ENCODE data around the gene SNTG2.

Gene SNTG2

GRCh38 chr2:953975-954686 lies 3.5 kb downstream of the SNTG2 start:
- DNase-seq, result no peak

GRCh38 chr2:954687-955000 lies 4.0 kb downstream of the SNTG2 start:
- no peak for DNase-seq

GRCh38 chr2:955829-956731 lies 5.4 kb downstream of the SNTG2 start:
- DNase-seq, result no peak

GRCh38 chr2:959457-959856 lies 8.8 kb downstream of the SNTG2 start:
- DNase-seq, result no peak

GRCh38 chr2:960061-960736 lies 9.6 kb downstream of the SNTG2 start:
- no peak for DNase-seq

- no peak for DNase-seq
Measured at GRCh38 chr2:961786-962185, 11.1 kb downstream of the SNTG2 start.

GRCh38 chr2:963876-964275 lies 13.2 kb downstream of the SNTG2 start:
- DNase-seq, result no peak

GRCh38 chr2:964562-964961 lies 13.9 kb downstream of the SNTG2 start:
- no peak for DNase-seq

GRCh38 chr2:965640-966147 lies 15.0 kb downstream of the SNTG2 start:
- no peak for DNase-seq

GRCh38 chr2:973129-973528 lies 22.5 kb downstream of the SNTG2 start:
- no peak for DNase-seq

GRCh38 chr2:974054-974453 lies 23.4 kb downstream of the SNTG2 start:
- no peak for DNase-seq

- no peak for DNase-seq
Measured at GRCh38 chr2:974502-974901, 23.9 kb downstream of the SNTG2 start.

- no peak for DNase-seq
Measured at GRCh38 chr2:975095-975494, 24.4 kb downstream of the SNTG2 start.

- DNase-seq, result no peak
Measured at GRCh38 chr2:979069-979928, 28.6 kb downstream of the SNTG2 start.

GRCh38 chr2:980176-980575 lies 29.5 kb downstream of the SNTG2 start:
- DNase-seq, result no peak

GRCh38 chr2:981258-981657 lies 30.6 kb downstream of the SNTG2 start:
- DNase-seq, result no peak

- DNase-seq, result no peak
Measured at GRCh38 chr2:981759-982158, 31.1 kb downstream of the SNTG2 start.

- DNase-seq, result no peak
Measured at GRCh38 chr2:985317-985898, 34.8 kb downstream of the SNTG2 start.

GRCh38 chr2:987789-988188 lies 37.1 kb downstream of the SNTG2 start:
- DNase-seq, result no peak

- no peak for DNase-seq
Measured at GRCh38 chr2:989781-990467, 39.3 kb downstream of the SNTG2 start.

- no peak for DNase-seq
Measured at GRCh38 chr2:990970-991369, 40.3 kb downstream of the SNTG2 start.

GRCh38 chr2:1002350-1002749 lies 51.7 kb downstream of the SNTG2 start:
- no peak for DNase-seq

Measured in suppressor macrophage treated with lipopolysaccharide for 4 hours (primary cell).